Ovary (tissue), 3 donors: ENCODE measurements around the gene OR2J1.

Experiments
- POLR2A ChIP-seq: fragments of 450-650 bp; IDR thresholded peaks from one replicate; pipeline ENCODE4 v1.6.1; 2017; ENCODE audit warnings: antibody characterized with exemption, mild to moderate bottlenecking, moderate library complexity
- TF ChIP-seq, protein P1 (sequence below), 3 donors: fragments of 450-650 bp in 2 of 3; fragments of 200-600 bp in 1 of 3; IDR thresholded peaks; one replicate each; pipeline versions ENCODE4 v1.5.1 to v1.8.0; 2016 to 2022; ENCODE audit warnings: antibody characterized with exemption in 3 of 3, mild to moderate bottlenecking in 1 of 3
- donor health status: DM: no; HTN: no; CAD: no.

DNA sequence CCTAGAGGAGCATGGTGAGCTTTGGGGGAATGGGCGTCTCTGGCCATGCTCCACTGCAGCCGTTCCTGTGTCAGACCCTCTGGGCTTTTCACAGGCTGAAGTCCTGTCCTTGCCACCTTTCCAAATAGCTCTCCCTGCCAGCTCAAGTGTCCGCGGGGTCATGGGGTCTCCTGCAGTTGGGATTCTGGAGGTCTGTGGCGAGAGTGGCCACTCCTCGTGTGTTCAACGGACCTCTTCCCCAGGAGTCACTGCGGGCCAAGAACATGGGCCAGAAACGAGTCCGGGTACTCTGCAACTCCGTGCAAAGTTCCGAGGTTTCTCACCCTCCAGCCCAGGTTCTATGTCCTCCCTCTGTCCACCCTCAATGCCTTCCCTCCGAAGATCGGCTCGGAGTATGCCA is 16.8 kb upstream of the OR2J1 start:
- TF ChIP-seq, protein P1, sequence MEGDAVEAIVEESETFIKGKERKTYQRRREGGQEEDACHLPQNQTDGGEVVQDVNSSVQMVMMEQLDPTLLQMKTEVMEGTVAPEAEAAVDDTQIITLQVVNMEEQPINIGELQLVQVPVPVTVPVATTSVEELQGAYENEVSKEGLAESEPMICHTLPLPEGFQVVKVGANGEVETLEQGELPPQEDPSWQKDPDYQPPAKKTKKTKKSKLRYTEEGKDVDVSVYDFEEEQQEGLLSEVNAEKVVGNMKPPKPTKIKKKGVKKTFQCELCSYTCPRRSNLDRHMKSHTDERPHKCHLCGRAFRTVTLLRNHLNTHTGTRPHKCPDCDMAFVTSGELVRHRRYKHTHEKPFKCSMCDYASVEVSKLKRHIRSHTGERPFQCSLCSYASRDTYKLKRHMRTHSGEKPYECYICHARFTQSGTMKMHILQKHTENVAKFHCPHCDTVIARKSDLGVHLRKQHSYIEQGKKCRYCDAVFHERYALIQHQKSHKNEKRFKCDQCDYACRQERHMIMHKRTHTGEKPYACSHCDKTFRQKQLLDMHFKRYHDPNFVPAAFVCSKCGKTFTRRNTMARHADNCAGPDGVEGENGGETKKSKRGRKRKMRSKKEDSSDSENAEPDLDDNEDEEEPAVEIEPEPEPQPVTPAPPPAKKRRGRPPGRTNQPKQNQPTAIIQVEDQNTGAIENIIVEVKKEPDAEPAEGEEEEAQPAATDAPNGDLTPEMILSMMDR (IDR thresholded peaks at IDR 0.05): no peak
- no peak for TF ChIP-seq POLR2A
